Skin epidermis (tissue), 12 donors: Measurements from ENCODE around the gene PAK4.
A peak's percentile ranks its signal among the peaks of the same experiment; 100 is the strongest.
"Not testable (repeated sequence)": the region's sequence is repeated elsewhere in the genome, so short reads cannot be mapped to it uniquely, and the experiment has no call there.

ENCODE experiments used
- H3K27ac ChIP-seq, 21 experiments: fragments of 200-600 bp; sonication (generic) in 11 of 21; one replicate each; pipeline ENCODE4 v1.5.0; 2020; ENCODE audit warnings: mild to moderate bottlenecking in 3 of 21, inconsistent platforms in 2 of 21, moderate library complexity in 2 of 21
- H3K4me3 ChIP-seq, 7 experiments: fragments of 200-600 bp; sonication (generic) in 2 of 7; one replicate each; pipeline ENCODE4 v1.5.0; 2020; ENCODE audit warnings: inconsistent platforms in 2 of 7, mild to moderate bottlenecking in 2 of 7, moderate library complexity in 1 of 7

The PAK4 gene

GRCh38 chr19:39098365-39099269 lies 27.0 kb upstream of the PAK4 start:
- peak overlapping the region in 1 of 7 experiments; percentile 1 for H3K4me3 ChIP-seq
- H3K27ac ChIP-seq, result no peak overlapping the region

DNA sequence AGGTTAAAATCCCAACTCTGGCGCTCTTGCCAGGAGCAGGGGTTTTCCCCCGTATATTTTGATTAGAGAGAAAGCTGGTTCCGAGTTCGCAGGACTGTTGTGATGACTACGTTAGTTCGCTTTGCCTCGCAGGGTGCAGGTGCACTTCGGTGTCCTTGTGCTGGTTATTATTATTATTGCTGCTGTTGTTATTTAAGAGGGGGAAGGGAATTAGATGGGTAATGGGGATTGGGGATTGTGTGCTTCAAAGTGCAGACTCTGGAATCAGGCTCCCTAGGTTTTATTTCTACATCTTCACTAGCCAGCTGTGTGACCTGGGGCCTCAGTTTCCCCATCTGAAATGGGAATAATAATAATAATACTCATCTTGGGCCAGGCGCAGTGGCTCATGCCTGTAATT lies 26.2 kb upstream of the PAK4 start:
- H3K27ac ChIP-seq, result no peak overlapping the region

DNA sequence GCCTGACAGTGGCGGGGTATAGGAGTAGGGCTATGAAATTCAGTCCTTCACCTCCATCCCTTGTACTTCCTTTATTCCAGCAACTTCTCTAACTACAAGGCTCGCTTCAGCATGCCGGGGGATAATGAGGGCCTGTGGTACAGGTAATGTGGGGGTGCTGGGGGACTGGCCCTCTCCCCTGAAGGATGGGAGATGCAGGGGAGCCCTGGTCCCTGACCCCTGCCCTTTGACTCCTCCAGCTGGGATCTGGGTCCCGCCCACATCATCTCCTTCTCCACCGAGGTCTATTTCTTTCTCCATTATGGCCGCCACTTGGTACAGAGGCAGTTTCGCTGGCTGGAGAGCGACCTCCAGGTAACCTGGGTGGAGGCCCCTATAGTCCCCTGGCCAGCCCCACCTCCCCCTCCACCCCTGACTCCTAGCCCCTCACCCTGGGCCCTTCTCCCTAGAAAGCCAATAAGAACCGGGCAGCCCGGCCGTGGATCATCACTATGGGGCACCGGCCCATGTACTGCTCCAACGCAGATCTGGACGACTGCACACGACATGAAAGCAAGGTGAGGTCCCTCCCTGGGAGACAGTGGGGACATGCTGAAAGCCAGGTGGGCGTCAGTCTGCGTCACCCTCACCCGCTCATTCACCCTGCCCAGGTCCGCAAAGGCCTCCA lies 25.0 kb upstream of the PAK4 start:
- no peak overlapping the region for H3K27ac ChIP-seq
- H3K4me3 ChIP-seq, result no peak overlapping the region

More for the DNA sequence above, 26.2 kb upstream of the PAK4 start:
- H3K4me3 ChIP-seq, result no peak overlapping the region

DNA sequence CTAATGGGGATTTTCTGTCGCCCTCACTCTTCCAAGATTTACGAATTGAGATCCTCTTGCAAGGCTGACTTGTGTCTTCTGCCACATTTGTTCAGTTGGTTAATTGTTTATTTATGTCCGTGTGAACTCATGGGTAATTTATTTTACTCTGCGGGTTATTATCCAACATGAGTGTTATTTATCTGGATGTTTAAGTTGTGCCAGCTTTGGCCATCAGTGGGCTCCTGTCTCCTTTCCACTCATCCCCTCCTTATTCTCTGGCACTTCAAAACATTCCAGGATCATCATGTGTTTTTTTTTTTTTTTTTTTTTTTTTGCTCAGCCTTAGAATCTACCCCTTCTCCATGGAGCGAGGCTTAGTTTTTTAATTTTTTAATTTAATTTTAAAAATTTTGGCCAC lies 22.4 kb upstream of the PAK4 start:
- Histone ChIP-seq H3K4me3 (no peak overlapping the region), H3K27ac (no peak overlapping the region)

- no peak overlapping the region for H3K4me3 ChIP-seq
- H3K27ac ChIP-seq, result no peak overlapping the region
Measured at GRCh38 chr19:39104186-39104596, 21.4 kb upstream of the PAK4 start.

DNA sequence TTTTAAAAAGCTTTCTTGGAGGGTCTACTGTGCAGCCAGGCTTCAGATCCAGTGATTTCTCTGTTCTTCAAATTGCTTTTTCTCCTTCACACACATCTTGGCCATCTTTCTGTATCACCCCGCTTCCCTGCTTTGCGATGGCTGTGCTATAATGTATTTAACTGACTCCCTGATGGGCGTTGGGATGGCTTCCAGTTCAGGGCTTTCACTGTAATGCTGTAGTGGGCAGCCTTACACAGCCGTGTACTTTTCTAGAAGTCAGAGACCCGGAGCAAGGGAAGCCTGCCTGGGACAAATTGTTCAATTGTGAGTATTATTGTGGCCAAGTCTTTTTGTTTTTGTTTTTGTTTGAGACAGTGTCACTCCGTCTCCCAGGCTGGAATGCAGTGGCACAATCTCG lies 19.4 kb upstream of the PAK4 start:
- Histone ChIP-seq H3K27ac (no peak overlapping the region), H3K4me3 (no peak overlapping the region)

- Histone ChIP-seq H3K27ac (no peak overlapping the region), H3K4me3 (no peak overlapping the region)
Measured at GRCh38 chr19:39109641-39110040, 15.9 kb upstream of the PAK4 start.

GRCh38 chr19:39110263-39110967 lies 15.2 kb upstream of the PAK4 start:
- Histone ChIP-seq H3K4me3 (no peak overlapping the region), H3K27ac (no peak overlapping the region)

- Histone ChIP-seq H3K4me3 (no peak overlapping the region), H3K27ac (peak overlapping the region in 4 of 21 experiments; percentile 2 to 62 (median 17))
Measured at GRCh38 chr19:39111593-39112199, 13.9 kb upstream of the PAK4 start.

GRCh38 chr19:39112338-39112890 lies 13.2 kb upstream of the PAK4 start:
- Histone ChIP-seq H3K4me3 (no peak overlapping the region), H3K27ac (peak overlapping the region in 4 of 21 experiments; percentile 2 to 62 (median 25))

- Histone ChIP-seq H3K27ac (peak overlapping the region in 1 of 21 experiments; percentile 35), H3K4me3 (no peak overlapping the region)
Measured at GRCh38 chr19:39113199-39113598, 12.4 kb upstream of the PAK4 start.

DNA sequence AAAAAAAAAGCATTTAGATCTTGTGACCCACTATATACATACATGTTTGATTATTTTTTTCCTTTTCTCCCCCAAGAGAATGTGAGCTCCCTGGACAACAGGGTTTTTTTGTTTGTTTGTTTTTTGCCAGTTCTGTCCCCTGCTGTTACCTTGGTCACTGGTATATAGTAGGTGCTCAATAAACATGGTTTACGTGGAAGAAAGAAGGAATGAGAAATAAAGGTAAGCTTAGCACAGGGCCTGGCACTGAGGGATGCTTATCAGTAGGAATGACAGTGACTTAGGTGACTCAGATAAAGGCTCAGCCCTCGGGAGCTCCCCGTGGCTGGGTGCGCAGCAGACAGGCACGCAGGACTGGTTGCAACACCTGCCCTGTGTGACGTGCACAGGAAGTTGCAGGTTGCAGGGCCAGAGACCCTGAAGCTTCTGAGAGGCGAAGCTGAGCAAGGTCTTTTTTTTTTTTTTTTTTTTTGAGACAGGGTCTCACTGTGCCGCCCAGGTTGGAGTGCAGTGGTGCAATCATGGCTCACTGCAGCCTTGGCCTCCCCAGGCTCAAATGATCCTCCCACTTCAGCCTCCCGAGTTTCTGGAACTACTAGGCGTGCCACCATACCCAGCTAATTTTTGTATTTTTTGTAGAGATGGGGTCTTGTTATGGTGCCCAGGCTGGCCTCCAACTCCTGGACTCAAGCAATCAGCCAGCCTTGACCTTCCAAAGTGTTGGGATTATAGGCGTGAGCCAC lies 10.3 kb upstream of the PAK4 start:
- Histone ChIP-seq H3K27ac (no peak overlapping the region), H3K4me3 (no peak overlapping the region)

GRCh38 chr19:39117023-39117422 lies 8.6 kb upstream of the PAK4 start:
- not testable (repeated sequence) for H3K27ac ChIP-seq, H3K4me3 ChIP-seq

DNA sequence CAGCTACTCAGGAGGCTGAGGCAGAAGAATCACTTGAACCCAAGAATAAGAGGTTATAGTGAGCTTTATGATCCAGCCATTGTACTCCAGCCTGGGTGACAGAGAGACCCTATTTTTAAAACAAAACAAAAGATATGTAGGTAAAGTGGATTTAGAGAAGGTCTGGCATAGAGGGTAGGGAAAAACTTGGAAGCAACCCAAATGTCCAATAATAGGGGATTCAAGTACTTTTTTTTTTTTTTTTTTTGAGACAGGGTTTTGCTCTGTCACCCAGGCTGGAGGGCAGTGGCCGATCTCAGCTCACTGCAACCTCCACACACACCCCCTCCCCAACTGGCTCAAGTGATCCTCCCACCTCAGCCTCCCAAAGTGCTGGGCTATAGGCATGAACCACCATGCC lies 5.8 kb upstream of the PAK4 start:
- Histone ChIP-seq H3K27ac (no peak overlapping the region), H3K4me3 (no peak overlapping the region)

DNA sequence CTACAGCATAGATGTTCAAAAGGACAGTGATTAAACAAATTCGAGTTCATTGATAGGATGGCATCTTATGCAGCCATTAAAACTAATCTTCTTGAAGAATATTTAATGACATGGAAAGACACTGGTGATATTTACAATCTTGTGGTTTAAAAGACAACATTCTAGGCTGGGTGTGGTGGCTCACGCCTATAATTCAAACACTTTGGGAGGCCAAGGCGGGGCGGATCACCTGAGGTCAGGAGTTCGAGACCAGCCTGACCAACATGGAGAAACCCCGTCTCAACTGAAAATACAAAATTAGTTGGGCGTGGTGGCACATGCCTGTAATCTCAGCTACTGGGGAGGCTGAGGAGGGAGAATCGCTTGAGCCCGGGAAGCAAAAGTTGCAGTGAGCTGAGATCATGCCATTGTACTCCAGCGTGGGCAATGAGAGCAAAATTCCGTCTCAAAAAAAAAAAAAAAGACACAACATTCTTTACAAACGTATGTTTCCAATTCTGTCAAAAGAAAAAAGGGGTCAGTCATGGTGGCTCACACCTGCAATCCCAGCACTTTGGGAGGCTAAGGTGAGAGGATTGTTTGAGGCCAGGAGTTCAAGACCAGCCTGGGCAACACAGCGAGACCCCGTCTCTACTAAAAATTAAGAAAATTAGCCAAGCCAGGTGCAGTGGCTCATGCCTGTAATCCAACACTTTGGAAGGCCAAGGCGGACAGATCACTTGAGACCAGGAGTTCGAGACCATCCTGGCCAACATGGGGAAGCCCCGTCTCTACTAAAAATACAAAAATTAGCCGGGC lies 2.5 kb upstream of the PAK4 start:
- Histone ChIP-seq H3K27ac (no peak overlapping the region), H3K4me3 (no peak overlapping the region)

DNA sequence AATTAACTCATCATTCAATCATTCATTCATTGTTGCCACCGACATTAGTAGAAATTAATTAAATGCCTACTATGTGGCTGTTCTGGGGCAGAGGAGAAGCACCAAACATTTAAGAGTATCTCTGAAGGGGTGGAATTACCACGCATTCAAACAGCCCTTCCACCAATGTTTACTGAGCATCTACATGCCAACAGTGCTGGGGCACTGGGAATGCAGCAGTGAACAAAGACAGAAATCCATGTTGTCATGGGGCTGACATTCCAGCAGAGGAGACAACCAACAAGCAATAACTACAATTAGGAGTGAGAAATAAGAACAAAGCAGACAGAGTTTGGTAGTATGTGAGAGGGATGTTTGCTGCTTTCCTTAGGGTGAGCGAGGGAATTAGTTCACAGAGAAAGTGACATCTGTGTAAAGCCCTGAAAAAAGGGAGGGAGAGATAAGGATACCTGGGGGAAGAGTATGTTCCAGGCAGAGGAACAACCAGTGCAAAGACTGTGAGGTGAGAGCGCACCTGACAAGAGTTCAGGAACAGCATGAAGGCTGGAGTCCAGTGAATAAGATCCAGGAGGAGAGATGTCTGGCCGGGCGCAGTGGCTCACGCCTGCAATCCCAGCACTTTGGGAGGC lies 1.3 kb upstream of the PAK4 start:
- H3K4me3 ChIP-seq, result no peak overlapping the region
- no peak overlapping the region for H3K27ac ChIP-seq

DNA sequence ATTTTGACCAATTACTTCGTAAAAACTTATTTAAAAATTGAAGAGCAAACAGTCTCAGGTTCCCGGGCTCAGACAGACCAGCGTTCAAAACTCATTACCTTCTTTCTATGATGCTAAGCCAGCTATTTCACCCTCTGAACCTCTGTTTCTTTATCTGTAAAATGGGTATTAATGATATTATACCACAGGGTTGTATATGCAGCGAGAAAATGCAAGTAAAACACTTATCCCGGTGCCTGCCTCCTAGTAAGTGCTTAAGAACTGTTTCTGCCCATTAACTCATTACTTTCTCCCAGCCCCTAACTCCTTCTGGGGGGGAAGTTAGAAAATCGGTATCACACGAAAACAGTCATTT lies 410 bp upstream of the PAK4 start:
- Histone ChIP-seq H3K4me3 (peak overlapping the region; percentile 64 to 96 (median 74)), H3K27ac (peak overlapping the region in 14 of 21 experiments; percentile 72 to 92 (median 85))
